ENCODE measurements around the gene N4BP2.
"Not testable (repeated sequence)": the region's sequence is repeated elsewhere in the genome, so short reads cannot be mapped to it uniquely, and the experiment has no call there.

N4BP2 gene

DNA sequence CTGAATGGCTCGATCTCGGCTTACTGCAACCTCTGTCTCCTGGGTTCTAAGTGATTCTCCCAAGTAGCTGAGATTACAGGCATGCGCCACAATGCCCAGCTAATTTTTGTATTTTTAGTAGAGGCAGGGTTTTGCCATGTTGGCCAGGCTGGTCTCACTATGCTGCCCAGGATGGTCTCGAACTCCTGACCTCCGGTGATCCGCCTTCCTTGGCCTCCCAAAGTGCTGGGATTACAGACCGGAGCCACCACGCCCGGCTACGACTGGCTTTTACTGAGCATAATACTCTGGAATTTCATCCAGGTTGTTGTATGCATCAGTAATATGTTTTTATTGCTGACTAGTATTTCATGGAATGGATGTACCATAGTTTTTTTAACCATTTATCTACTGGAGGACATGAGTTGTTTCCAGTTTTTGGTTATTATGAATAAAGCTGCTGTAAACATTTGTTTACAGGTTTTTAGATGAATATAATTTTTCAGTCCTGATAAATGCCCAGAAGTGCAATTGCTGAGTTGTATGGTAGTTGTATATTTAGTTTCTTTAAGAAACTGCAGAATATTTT lies 31.2 kb downstream of the N4BP2 start:
- CTCF ChIA-PET, result no interaction called here

GRCh38 chr4:40093400-40093799 lies 36.8 kb downstream of the N4BP2 start:
- CTCF ChIA-PET; H3K36me3 ChIP-seq (ENCODE audit: control insufficient read depth in 2 of 2, insufficient read depth in 1 of 2, low read length in 2 of 2); H3K4me1 ChIP-seq (ENCODE audit: control insufficient read depth, insufficient read depth, low read length); H3K27ac ChIP-seq (ENCODE audit: extremely low read depth, low read depth, low read length); H3K4me3 ChIP-seq (ENCODE audit: low read depth, low read length); POLR2A ChIA-PET; H3K9me3 ChIP-seq (ENCODE audit: control insufficient read depth, insufficient read depth, low read depth, low read length): not testable (repeated sequence)
- TF ChIP-seq ZNF426 (tag by site-specific recombination; IDR thresholded peaks at IDR 0.05) (peak; percentile 66), ZNF202 (tag by site-specific recombination; IDR thresholded peaks at IDR 0.05; ENCODE audit: borderline replicate concordance) (peak; percentile 43; the same call in 1 of the 2 replicates), ZNF140 (tag by site-specific recombination; IDR thresholded peaks at IDR 0.05) (peak; percentile 35; the same call in 1 of the 2 replicates), ZNF560 (tag by site-specific recombination; IDR thresholded peaks at IDR 0.05; ENCODE audit: borderline replicate concordance) (peak; percentile 15; the same call in 1 of the 2 replicates), ZNF623 (tag by site-specific recombination; IDR thresholded peaks at IDR 0.05) (peak; percentile 53), ZNF433 (tag by site-specific recombination; IDR thresholded peaks at IDR 0.05; ENCODE audit: low read depth) (0 out of 2 replicates have a peak, but pooled peaks have one; percentile 29), REST (tag by site-specific recombination; IDR thresholded peaks at IDR 0.05) (0 out of 2 replicates have a peak, but pooled peaks have one; percentile 28), ZBTB8A (tag by site-specific recombination; IDR thresholded peaks at IDR 0.05) (peak; percentile 59; the same call in 1 of the 2 replicates), GLI2 (tag by site-specific recombination; IDR thresholded peaks at IDR 0.05; ENCODE audit: borderline replicate concordance, low read depth) (peak; percentile 27; the same call in 1 of the 2 replicates), ZNF654 (tag by site-specific recombination; IDR thresholded peaks at IDR 0.05; ENCODE audit: low read depth) (peak; percentile 27; the same call in 1 of the 2 replicates), ZBTB11 (tag by site-specific recombination; conservative IDR thresholded peaks at IDR 0.05; ENCODE audit: low read depth) (peak; percentile 61), ZNF394 (tag by site-specific recombination; IDR thresholded peaks at IDR 0.05; ENCODE audit: borderline replicate concordance) (peak; percentile 85), ZNF292 (tag by site-specific recombination; IDR thresholded peaks at IDR 0.05; ENCODE audit: borderline replicate concordance, low read depth) (0 out of 2 replicates have a peak, but pooled peaks have one; percentile 51), ZNF266 (tag by site-specific recombination; IDR thresholded peaks at IDR 0.05; ENCODE audit: low read depth) (peak; percentile 70; the same call in 1 of the 2 replicates), ZNF555 (tag by site-specific recombination; conservative IDR thresholded peaks at IDR 0.05) (peak; percentile 49; the same call in 1 of the 2 replicates), ZXDB (tag by site-specific recombination; IDR thresholded peaks at IDR 0.05) (peak; percentile 49; the same call in 1 of the 2 replicates)
- TF ChIP-seq, protein P1, sequence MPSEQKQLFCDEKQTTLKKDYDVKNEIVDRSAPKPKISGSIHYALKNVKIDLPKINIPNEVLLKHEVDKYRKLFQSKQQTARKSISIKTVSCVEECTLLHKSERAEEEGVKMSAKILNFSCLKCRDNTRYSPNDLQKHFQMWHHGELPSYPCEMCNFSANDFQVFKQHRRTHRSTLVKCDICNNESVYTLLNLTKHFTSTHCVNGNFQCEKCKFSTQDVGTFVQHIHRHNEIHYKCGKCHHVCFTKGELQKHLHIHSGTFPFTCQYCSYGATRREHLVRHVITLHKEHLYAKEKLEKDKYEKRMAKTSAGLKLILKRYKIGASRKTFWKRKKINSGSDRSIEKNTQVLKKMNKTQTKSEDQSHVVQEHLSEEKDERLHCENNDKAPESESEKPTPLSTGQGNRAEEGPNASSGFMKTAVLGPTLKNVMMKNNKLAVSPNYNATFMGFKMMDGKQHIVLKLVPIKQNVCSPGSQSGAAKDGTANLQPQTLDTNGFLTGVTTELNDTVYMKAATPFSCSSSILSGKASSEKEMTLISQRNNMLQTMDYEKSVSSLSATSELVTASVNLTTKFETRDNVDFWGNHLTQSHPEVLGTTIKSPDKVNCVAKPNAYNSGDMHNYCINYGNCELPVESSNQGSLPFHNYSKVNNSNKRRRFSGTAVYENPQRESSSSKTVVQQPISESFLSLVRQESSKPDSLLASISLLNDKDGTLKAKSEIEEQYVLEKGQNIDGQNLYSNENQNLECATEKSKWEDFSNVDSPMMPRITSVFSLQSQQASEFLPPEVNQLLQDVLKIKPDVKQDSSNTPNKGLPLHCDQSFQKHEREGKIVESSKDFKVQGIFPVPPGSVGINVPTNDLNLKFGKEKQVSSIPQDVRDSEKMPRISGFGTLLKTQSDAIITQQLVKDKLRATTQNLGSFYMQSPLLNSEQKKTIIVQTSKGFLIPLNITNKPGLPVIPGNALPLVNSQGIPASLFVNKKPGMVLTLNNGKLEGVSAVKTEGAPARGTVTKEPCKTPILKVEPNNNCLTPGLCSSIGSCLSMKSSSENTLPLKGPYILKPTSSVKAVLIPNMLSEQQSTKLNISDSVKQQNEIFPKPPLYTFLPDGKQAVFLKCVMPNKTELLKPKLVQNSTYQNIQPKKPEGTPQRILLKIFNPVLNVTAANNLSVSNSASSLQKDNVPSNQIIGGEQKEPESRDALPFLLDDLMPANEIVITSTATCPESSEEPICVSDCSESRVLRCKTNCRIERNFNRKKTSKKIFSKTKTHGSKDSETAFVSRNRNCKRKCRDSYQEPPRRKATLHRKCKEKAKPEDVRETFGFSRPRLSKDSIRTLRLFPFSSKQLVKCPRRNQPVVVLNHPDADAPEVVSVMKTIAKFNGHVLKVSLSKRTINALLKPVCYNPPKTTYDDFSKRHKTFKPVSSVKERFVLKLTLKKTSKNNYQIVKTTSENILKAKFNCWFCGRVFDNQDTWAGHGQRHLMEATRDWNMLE (tag by site-specific recombination; conservative IDR thresholded peaks at IDR 0.05; ENCODE audit: low read depth), result peak; percentile 82

More for the DNA sequence above, 31.2 kb downstream of the N4BP2 start:
- H3K4me1 ChIP-seq (ENCODE audit: control insufficient read depth, insufficient read depth, low read length), result no peaks in the 10 kb centered on the region
- no peak overlapping the region for H3K4me3 ChIP-seq (ENCODE audit: low read depth, low read length)
- no peaks in the 10 kb centered on the region for H3K9me3 ChIP-seq (ENCODE audit: control insufficient read depth, insufficient read depth, low read depth, low read length)
- POLR2A ChIA-PET, result no interaction called here
- no peak overlapping the region for H3K27ac ChIP-seq (ENCODE audit: extremely low read depth, low read depth, low read length)
- no peaks in the 10 kb centered on the region; a peak in 1 of 3 replicates for H3K36me3 ChIP-seq (ENCODE audit: control insufficient read depth in 2 of 2, insufficient read depth in 1 of 2, low read length in 2 of 2)
- TF ChIP-seq, protein P2, sequence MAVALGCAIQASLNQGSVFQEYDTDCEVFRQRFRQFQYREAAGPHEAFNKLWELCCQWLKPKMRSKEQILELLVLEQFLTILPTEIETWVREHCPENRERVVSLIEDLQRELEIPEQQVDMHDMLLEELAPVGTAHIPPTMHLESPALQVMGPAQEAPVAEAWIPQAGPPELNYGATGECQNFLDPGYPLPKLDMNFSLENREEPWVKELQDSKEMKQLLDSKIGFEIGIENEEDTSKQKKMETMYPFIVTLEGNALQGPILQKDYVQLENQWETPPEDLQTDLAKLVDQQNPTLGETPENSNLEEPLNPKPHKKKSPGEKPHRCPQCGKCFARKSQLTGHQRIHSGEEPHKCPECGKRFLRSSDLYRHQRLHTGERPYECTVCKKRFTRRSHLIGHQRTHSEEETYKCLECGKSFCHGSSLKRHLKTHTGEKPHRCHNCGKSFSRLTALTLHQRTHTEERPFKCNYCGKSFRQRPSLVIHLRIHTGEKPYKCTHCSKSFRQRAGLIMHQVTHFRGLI (tag by site-specific recombination; IDR thresholded peaks at IDR 0.05), result no peak

Data from HEK293 (cell line).